Measurements from ENCODE around the gene RTN4R.
"Not testable (repeated sequence)": the region's sequence is repeated elsewhere in the genome, so short reads cannot be mapped to it uniquely, and the experiment has no call there.

Gene RTN4R

DNA sequence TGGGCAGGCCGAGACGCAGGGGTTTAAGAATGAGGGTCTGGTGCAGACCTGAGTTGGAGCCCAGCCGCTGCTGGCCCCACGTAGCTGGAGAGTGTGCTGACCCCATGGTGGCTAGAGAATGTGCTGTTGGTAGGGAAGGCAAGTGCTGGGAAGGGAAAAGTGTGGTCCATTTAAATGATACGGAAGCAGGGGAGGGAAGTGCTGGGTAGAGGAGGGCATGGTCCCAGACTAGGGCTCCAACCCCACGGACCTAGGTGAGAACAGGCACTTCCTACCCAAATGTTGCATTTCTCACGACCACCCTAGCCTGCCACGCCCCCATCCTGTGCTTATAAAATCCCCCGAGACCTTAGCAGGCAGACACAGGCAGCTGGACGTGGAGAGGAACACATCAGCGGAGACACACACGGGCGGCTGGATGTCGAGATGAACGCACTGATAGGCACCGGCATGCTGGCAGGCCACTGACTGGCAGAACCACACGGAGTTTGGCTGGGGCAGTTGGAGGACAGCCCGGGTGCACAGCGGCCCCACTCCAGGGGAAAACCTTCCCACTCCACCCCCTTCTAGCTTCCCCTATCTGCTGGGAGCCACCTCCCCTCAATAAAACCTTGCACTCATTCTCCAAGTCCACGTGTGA, 18.8 kb upstream of the RTN4R start:
- DNase-seq (ENCODE audit: low spot score) = not testable (repeated sequence)

DNA sequence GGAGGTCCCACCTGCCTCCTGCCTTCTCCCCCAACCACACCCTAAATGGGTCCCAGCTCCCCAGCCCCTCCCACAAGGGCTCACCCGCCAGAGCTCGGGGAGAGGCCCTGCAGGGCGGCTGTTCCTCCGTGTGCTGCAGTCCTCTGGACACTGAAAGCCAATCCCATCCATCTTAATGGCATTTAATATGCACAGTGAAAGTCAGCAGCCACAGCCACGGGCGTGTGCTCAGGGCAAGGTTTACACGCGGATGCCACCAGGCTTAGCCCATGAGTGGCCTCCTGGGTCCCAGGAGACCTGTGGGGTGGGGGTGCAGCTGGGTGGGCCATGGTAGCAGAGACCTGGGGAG, 18.2 kb upstream of the RTN4R start:
- not testable (repeated sequence) for DNase-seq (ENCODE audit: low spot score)

DNA sequence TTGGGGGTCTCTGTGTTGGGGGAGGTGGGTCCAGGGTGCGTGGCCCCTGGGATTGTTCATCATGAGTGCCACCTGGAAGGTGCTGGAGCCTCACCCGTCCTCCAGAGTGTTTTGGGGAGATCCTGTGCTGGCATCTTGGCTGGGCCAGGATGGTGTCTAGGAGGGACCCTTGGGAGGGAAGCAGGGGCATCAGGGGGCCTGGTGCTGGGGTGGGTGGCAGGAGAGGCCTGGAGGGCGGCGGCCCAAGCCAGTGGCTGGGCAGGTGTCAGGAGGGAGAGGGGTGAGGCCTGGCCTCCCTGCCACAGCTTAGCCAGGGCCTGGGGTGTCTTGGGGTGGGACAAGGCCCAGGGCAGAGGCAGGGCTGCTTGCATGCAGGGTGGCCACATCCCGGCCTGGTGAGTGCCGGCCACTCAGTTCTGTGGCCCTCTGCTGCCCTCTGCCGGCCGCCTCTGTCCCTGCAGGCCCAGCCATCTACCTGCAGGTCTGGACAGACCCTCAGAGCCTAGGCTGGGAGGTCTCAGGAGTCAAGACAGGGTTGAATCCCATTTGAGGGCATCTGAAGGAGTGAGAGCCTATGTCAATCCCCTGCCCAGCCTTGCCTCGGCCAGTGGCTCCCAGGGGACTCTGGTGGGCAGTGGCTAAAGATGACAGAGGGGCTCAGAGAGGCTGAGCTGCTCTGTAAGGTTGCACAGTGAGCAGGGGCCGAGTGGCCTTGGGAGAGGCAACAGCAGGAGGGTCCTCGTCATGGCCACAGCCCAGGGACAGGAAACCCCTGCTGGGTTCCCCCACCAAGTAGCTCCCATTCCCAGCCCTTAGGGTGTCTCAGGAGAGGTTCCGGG, 17.6 kb upstream of the RTN4R start:
- peak; percentile 73 for DNase-seq (ENCODE audit: low spot score)

DNA sequence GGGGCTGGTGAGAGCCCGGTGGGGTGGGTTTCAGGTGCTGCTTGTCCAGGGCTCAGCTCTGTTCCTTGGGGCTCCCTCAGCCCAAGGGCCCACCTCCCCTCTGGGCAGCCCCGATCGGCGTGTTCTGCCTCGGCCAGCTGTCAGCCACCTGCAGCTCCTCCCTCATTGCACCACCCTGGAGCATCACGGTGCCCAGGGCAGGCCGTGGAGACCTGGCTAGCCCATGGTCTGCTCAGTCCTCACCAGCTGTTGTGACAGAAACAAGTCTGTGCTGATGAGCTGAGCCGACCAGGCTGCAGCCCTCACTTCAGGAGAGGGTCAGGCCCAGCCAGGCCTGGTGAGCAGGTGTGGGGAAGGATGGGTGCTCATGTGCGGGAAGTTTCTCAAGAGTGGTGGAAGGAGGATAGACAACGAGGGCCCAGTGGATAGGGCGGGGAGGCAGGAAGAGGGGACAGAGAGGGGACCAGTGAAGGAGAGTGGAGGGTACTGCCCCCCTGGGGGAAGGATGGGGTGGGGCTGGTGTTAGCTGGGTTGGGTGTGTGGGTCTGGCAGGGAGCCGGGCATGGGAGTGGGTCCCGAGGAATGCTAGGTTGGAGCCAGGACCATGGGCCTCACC, 16.5 kb upstream of the RTN4R start:
- DNase-seq (ENCODE audit: low spot score) = no peak

DNA sequence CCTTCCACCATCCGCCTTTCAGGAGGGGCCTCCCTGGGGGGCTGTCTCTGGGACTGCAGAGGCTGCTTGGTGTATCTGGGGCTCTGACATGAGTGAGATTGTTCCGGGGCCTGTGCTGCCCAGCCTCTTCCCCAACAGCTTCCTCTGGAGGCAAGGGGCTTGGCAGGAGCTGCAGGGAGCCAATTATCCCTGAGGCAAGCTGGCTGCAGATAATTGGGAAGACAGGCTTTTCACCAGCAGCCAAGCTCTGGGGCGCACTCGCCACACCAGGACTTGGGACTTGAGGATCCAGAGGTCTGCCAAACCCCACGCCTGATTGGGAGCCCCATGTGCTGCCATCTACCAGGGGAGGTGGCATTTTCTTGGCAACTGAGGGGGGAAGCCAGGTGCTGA, 15.6 kb upstream of the RTN4R start:
- no peak for DNase-seq (ENCODE audit: low spot score)

DNA sequence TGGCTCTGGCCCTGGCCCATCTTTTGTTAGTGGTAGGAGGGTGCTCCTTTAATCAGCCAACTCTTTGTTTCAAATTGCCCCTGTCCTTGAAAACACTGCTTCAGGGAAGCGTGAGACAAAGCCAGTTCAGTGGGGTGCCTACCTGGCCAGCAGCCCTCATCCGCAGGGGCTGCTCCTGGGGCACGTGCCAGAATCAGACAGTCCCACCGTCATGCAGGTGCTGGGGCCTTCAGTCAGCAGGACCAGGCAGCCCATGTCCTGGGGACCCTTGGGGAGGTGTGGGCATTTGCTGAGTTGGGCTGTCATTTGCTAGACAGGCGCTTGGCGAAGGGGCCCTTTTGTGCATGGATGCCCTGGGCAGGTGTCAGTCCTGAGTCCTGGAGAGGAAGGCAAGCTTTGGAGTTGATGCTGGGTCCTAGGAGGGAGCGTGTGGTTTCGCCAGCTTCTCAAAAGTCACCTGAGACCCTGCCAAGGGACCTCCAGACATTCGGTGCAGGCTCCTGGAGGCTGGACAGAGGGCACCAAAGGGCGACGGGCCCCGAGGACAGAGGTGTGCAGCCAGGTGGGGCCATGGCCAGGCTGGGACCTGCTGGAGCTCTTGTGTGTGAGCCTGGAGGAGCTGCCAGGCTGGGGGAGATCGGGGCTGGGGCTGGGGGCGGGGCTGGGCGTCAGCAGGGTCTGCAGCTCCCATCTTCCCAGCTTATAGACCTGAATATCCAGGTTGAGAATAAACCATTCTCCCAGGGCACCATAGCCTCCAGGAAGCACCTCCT, 15.0 kb upstream of the RTN4R start:
- no peak for DNase-seq (ENCODE audit: low spot score)

DNA sequence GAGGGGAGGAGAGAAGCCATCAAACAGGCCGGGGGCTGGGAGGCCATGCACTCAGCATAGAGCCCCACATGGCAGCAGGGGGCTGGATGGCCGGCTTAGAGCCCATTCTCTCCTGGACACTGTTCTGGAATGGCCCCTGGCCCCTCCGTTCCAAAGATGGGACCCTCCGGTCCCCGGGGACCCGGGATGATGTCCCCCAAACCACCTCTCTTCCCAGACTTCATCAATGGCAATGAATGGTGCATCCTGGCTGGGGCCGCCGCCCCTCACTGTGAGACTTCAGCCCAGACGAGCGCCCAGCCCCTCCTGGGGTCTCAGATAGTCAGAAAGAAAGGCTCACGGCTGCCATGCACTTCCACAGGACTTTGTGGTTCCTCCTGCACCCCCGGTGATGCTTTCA, 13.8 kb upstream of the RTN4R start:
- no peak for DNase-seq (ENCODE audit: low spot score)

DNA sequence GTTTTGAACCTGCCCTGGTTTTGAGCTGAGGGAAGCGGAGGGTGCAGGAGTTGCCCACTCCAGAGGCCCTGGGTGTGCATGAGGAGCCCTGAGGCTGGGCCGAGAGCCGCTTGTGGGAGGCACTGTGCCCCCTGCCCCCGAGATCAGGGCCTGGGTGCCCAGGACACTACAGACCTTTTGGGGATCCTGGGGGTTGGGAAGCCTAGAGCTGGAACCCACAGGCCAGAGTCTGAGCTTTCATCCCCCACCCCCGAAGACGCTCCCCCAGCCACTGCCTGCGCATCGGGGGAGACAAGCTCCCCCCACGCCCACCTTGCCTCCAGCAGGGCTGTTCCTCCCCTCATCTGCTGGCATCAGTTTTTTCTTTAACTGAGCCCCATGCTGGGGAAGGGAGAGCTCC, 13.4 kb upstream of the RTN4R start:
- not testable (repeated sequence) for DNase-seq (ENCODE audit: low spot score)

DNA sequence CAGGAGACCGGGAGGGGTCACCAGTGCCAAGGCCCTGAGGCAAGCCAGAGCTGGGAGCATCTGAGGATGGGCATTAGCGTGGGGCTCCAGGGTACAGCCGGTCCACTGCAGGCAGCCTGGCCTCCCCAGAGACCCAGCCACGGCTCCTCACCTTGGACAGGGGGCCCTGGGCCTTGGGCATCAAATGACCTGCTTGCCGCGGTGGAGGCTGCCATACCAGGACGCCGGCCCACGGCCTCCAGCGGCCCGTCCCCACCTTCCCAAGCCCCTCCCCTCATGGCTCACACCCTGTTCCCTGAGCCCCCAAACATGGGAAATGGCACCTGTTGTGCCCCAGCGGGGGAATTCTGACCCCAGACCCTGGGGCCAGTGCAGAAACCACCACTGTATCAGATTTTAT, 12.7 kb upstream of the RTN4R start:
- no peak for DNase-seq (ENCODE audit: low spot score)

DNA sequence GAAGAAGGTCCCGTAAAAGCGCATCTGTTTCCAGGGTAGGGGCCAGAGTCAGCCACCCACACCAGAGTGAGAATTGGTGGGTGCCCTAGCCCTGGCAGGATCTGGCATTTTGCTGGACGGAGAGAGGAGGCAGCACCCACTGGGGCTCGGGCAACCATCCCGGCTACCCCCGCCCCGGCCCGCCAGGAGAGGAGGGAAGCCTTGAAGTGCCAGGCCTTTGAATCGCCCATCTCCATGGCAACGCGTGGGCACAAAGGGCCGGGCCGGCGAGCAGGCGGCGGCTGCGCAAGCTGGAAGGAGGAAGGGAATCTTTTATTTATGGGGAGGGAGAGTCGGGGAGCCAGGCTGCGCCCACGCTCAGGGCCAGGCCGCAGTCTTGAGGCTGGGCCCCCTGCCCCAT, 12.0 kb upstream of the RTN4R start:
- not testable (repeated sequence) for DNase-seq (ENCODE audit: low spot score)

DNA sequence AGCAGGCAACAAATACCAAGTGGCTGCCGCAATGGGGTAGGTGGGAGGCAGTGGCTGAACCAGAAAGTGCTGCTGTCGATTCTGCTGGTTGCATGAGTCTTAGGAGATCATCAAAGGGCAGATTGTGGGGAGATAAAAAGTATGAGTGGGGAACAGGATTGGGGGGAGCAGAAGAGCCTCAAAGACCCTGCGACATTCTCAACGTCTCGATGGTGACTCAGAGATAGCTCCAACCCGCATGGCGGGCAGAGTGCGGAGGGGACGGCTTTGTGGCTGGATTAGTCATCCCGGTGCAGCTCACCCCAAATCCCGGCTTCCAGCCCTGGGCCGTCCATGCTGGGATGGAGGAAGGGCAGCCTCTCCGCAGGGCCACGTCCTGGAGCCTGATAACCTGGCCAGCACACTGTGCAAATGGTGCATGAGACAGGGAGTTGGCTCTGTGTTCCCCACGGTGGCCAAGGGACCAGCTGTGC, 11.6 kb upstream of the RTN4R start:
- DNase-seq (ENCODE audit: low spot score) = no peak

DNA sequence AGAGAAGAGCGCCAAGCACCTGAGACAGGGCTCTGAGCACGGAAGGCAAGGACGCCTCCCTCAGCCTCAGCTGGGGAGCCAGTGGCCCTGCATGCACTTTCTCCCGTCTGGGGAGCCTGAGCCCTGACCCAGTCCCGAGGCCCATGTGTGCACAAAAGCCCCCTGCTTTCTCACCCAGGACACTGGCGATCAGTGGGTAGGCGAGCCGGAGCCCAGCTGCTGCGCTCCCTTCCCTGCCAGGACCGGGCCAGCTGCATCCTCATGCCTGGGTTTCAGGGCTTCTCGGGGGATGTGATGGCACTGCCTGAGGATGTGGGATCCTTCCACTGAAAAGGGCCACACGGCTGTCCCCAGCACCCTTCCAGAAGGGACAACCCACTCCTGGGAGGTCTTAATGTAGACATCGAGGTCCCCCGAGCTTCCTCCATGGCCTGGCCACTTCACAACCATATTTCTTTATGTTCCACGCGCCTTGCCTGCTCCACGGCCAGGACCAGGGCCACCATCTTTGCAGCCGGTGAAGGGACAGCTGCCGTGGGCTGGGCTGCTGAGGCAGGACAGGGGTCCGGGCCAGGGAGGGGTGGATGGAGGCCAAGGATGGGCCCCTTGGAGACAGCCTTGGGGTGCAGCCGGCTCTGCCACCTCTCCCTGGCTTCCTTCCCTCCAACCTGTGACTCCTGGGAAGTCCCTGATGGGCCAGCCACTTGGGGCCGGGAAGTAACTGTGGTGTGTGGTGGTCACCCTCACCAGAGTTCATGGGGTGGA, 10.8 kb upstream of the RTN4R start:
- DNase-seq (ENCODE audit: low spot score) = not testable (repeated sequence)

DNA sequence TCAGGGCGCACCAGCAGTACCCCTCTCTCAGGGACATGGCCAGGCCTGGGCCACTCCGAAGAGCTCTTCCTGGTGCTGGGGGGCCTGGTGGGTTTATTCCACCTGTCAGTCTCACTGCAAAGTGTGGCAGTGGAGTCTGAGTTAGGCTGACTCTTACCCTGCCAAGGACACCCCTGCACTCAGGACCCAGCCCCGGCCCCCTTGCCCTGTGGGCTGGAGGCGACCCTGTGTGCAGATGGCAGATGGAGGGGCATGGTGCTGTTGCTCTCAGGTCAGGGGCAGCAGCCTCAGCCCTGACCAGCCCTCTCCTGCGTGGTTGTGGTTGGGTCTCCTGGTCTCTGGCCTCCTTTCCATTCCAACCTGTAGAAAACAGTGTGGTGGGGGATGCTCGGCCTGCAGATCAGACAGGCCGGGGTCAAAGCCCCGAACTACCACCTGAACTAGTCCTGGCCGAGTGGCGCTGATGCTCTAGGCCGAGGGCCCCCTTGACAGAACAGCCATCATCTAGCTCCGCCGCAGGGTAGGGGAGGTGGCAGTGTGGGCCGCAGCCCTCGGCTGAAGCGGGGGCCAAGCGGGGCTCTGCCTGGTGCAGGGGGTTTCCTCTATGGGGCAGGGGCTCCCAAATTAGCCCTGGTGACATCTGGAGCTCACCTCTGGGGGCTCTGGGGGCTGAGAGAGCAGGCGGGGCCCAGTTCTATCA, 10.0 kb upstream of the RTN4R start:
- DNase-seq (ENCODE audit: low spot score) = not testable (repeated sequence)

DNA sequence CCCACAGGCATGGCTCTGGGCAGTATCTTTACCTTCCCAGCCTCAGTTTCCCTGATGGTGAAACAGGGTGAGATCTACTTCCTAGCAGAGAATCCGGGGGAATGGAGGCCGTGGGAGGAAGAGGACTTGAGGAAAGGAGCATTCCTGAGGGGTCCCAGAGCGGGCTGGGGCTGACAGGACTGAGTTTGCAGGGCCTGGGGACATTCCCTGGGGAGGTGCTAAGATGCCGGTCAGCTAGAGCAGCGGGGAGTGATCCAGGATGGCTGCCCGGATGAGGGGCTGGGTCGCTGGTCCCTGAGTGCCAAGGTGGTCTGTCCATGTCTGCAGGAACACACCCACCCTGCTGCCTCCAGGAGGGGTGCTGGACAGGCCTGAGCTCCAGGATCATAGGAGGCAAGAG, 8.3 kb upstream of the RTN4R start:
- DNase-seq (ENCODE audit: low spot score) = no peak

DNA sequence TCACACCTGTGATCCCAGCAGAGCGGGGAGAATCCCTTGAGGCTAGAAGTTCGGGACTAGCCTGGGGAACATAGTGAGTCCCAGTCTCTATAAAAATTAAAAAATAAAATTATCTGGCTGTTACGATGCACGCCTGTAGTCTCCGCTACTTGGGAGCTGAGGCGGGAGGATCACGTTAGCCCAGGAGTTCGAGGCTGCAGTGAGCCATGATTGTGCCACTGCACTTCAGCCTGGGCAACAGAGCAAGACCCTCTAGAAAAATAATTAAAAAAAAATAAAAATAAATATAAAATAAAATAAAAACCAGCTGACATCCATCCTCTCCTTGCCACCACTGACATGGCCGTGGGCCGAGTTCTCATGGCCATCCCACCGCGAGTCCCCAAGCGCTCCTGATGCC, 7.7 kb upstream of the RTN4R start:
- no peak for DNase-seq (ENCODE audit: low spot score)

DNA sequence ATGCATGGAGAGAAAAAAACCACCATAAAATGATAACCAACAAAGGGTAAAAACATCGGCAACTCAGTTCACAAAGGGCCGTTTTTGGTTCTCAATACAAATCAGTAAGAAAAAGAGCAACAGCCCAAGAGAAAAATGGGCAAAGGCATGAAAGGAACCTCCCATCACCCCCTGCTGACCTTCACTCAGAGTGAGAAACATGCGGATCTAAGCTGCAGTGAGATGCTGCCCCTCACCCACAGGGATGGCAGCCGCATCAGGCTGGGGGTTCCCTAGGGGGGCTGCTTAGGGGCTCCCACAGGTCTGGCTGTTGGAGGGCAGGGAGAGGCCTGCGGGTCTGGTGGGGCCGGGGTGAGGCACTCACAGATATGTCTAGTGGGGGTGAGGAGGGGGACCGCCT, 7.2 kb upstream of the RTN4R start:
- DNase-seq (ENCODE audit: low spot score) = not testable (repeated sequence)

DNA sequence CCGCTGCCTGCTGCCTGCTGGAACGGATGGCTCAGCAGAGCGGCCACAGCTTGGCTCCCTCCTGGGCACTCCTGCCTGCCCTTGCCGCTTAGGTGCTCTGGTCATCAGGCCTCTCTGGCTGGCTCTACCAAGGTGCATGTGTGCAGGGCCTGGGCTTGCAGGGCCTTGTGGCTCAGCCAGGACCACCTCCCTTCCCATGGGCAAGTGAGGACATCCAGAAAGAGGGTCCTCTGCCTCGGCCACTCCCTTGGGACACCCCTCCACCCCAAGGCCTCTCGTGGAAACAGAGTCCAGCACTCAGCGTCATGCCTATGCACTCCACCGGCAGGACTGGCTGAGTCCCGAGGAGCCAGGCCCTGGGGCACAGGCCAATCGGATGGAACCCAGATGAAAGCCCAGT, 6.3 kb upstream of the RTN4R start:
- DNase-seq (ENCODE audit: low spot score) = not testable (repeated sequence)

DNA sequence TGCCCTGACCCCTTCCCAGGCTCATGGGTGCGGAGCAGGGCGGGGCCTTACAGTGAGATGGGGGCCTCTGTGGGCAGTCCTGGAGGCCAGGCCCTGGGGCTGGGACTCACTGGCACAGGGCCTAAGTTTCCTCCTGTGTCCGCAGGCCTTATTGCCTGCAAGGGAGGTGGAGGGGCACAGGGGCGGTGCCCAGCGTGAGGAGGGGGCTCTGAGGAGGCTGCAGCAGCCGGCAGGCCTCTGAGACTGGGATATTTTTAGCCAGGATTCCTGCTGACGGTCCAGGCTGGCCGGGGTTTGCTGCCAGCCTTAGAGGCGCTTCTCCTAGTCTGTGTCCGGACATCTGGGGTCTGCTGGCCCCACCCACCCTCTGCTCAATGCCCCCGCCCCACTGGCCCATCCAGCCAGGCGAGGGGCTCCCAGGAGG, 5.7 kb upstream of the RTN4R start:
- DNase-seq (ENCODE audit: low spot score) = no peak

DNA sequence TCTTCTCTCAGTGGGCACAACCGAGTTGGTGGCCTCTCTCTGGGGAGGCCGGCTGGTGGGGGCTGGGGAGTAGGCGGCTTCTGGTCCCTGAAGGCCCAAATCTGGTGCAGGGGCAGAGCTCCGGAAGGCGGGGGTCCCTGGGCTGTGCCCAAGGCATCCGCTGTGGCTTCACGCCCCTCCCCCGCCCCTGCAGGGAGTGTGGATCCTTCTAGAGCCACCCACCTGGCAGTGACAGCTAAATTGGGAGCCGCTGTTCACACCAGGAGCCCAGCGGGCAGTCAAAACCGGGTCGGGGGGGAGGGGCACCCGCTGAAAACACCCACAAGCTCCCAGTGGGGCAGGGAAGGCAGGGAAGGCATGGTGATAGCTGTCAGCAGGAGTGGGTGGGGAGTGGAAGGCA, 4.6 kb upstream of the RTN4R start:
- no peak for DNase-seq (ENCODE audit: low spot score)

DNA sequence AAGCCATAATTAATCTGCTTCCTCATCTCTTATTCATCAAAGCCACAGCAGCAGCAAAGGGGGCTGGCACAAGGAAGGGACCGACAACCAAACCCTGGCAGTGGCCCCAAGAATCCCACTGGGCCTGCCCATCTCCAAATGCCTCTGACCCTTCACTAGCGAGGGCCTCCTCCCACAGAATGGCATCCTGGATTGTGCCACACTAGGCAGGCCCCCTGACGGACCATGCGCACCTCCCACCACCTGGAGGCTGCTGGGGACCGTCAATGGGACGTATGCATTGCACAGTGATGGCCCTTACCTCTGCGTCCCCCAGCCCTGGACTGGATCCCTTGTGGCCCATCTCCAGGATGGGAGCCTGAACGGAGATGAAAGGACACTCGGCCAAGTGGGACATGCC, 4.1 kb upstream of the RTN4R start:
- no peak for DNase-seq (ENCODE audit: low spot score)
